H1 (cell line): ENCODE measurements around the gene ULBP1.

Experiments used
- CREB1 ChIP-seq: IDR thresholded peaks from 2 replicates; pipeline ENCODE4 v1.6.1; 2012; ENCODE audit warnings: inconsistent platforms
- CTCF ChIP-seq, 3 experiments: IDR thresholded peaks; 1 replicate in 2 of 3; 2 replicates in 1 of 3; pipeline versions ENCODE4 v1.5.1 to v1.6.1; 2011; ENCODE audit warnings: low read length in 3 of 3, mild to moderate bottlenecking in 3 of 3, inconsistent platforms in 2 of 3, low read depth in 1 of 3, moderate library complexity in 1 of 3; ENCODE audit not compliant: insufficient read depth in 1 of 3; ENCODE audit errors: control extremely low read depth in 1 of 3
- EZH2 ChIP-seq: fragments of 200-600 bp; sonication (generic); IDR thresholded peaks from 2 replicates; pipeline ENCODE4 v1.7.1; 2012; ENCODE audit warnings: low read depth, mild to moderate bottlenecking, moderate library complexity, low read length, inconsistent platforms; ENCODE audit not compliant: severe bottlenecking
- POLR2AphosphoS5 ChIP-seq: IDR thresholded peaks from 2 replicates; pipeline ENCODE4 v1.6.1; 2011; ENCODE audit warnings: low read depth, low read length
- RAD21 ChIP-seq, 2 experiments: IDR thresholded peaks in 1 of 2; conservative IDR thresholded peaks in 1 of 2; 2 replicates each; pipeline ENCODE4 v1.6.1; 2011; ENCODE audit warnings: low read depth in 2 of 2, low read length in 2 of 2, improper control_type of control experiment in 1 of 2, inconsistent platforms in 1 of 2, mild to moderate bottlenecking in 1 of 2, moderate library complexity in 1 of 2
- SIN3A ChIP-seq, 2 experiments: IDR thresholded peaks in 1 of 2; conservative IDR thresholded peaks in 1 of 2; 2 replicates each; pipeline ENCODE4 v1.6.1; 2011 to 2012; ENCODE audit warnings: low read length in 2 of 2, improper control_type of control experiment in 1 of 2, low read depth in 1 of 2, mild to moderate bottlenecking in 1 of 2
- TAF1 ChIP-seq: IDR thresholded peaks from 2 replicates; pipeline ENCODE4 v1.6.1; 2011; ENCODE audit warnings: mild to moderate bottlenecking, low read depth, low read length

GRCh38 chr6:149934249-149935156, 29.2 kb upstream of the ULBP1 start:
- TF ChIP-seq CTCF (IDR thresholded peaks at IDR 0.05; ENCODE audit: control extremely low read depth in 1 of 3, insufficient read depth in 1 of 3, low read depth in 1 of 3, low read length in 3 of 3) (peak in 2 of 3 experiments; percentile 63 to 66; a peak in 3 of 4 replicates), POLR2AphosphoS5 (no peak), RAD21 (IDR thresholded peaks at IDR 0.05 in 1 of 2, conservative IDR thresholded peaks at IDR 0.05 in 1 of 2; ENCODE audit: low read depth in 2 of 2, low read length in 2 of 2) (peak; percentile 75 to 77), TAF1 (no peak), EZH2 (no peak), CREB1 (peak; percentile 98), SIN3A (conservative IDR thresholded peaks at IDR 0.05 in 1 of 2, IDR thresholded peaks at IDR 0.05 in 1 of 2; ENCODE audit: low read depth in 1 of 2, low read length in 2 of 2) (no peak)
